HepG2 (cell line): Measurements from ENCODE around the gene IAH1. TPM values are rescaled to one million over a fixed set of nuclear protein-coding genes. Genes with fewer than 3 reads are reported as not detected.

Source experiments
- ATAC-seq: fragments of 200-7000 bp; cut with Tn5 transposase; 3 replicates; pipeline ENCODE4 v1.9.1; 2020; ENCODE audit warnings: mild to moderate bottlenecking, moderate library complexity
- BruUV-seq: library from RNA; stranded (reverse); fragments of 400-500 nt; replicated peaks from 2 replicates; lab custom pipeline; 2021; lab: Mats Ljungman, UMichigan
- CTCF ChIA-PET: fragments of 300-600 bp; formaldehyde crosslinking; extraction: SDS; loops from one replicate; lab custom pipeline; 2021; ENCODE audit warnings: low total read pairs, inconsistent platforms, low intra/inter-chr PET ratio; lab: Yijun Ruan, JAX
- POLR2A ChIA-PET: fragments of 350-600 bp; sonication (Branson Sonifier 250); formaldehyde crosslinking; loops from one replicate; lab custom pipeline; 2020; ENCODE audit warnings: antibody characterized with exemption, inconsistent platforms; lab: Yijun Ruan, JAX
- DNase-seq: peaks from one replicate; pipeline ENCODE4 v3.0.0-alpha.2; 2015; ENCODE audit warnings: low spot score
- FAIRE-seq: peaks from 3 replicates; lab custom pipeline; 2011; peaks lifted over from hg19 to GRCh38; lab: Jason Lieb, UNC
- H2AFZ ChIP-seq: one replicate; pipeline ENCODE4 v1.6.1; 2011; ENCODE audit warnings: low read length, inconsistent platforms
- H3K27ac ChIP-seq: fragments of 300-600 bp; 3 replicates; pipeline ENCODE4 v1.8.0; 2011; ENCODE audit warnings: mixed run types, mild to moderate bottlenecking, mixed read lengths, low read length, inconsistent platforms; ENCODE audit not compliant: insufficient read depth; ENCODE audit errors: extremely low read length
- H3K27me3 ChIP-seq, 2 experiments: fragments of 200-600 bp in 1 of 2; 2 replicates in 1 of 2; 3 replicates in 1 of 2; pipeline versions ENCODE4 v1.6.0 to v1.8.0; 2011; ENCODE audit warnings: low read length in 2 of 2, mild to moderate bottlenecking in 2 of 2, moderate library complexity in 2 of 2, inconsistent platforms in 1 of 2; ENCODE audit not compliant: insufficient read depth in 2 of 2, control insufficient read depth in 1 of 2
- H3K36me3 ChIP-seq, 2 experiments: fragments of 200-600 bp in 1 of 2; replicated peaks in 1 of 2; 2 replicates in 1 of 2; 3 replicates in 1 of 2; pipeline versions ENCODE4 v1.5.1 to v1.8.0; 2011; ENCODE audit warnings: low read length in 2 of 2, inconsistent platforms in 1 of 2; ENCODE audit not compliant: insufficient read depth in 2 of 2, control insufficient read depth in 1 of 2
- H3K4me1 ChIP-seq: 2 replicates; pipeline ENCODE4 v1.5.1; 2012; ENCODE audit warnings: low read length, inconsistent platforms; ENCODE audit not compliant: insufficient read depth
- H3K4me2 ChIP-seq: 2 replicates; pipeline ENCODE4 v1.6.0; 2011; ENCODE audit warnings: low read depth, low read length, inconsistent platforms
- H3K4me3 ChIP-seq, 3 experiments: fragments of 200-600 bp in 1 of 3; sonication (generic), shearing (Covaris generic) in 1 of 3; replicated peaks in 1 of 3; 2 replicates each; pipeline ENCODE4 v1.5.1; 2011 to 2016; ENCODE audit warnings: low read length in 3 of 3, inconsistent platforms in 2 of 3, low read depth in 2 of 3, mild to moderate bottlenecking in 2 of 3, control low read depth in 1 of 3, mixed read lengths in 1 of 3; ENCODE audit not compliant: insufficient read depth in 1 of 3
- H3K79me2 ChIP-seq: one replicate; pipeline ENCODE4 v1.6.1; 2011; ENCODE audit warnings: low read length, inconsistent platforms; ENCODE audit not compliant: insufficient read depth
- H3K9ac ChIP-seq: 2 replicates; pipeline ENCODE4 v1.6.0; 2011; ENCODE audit warnings: mild to moderate bottlenecking, low read depth, low read length, inconsistent platforms; ENCODE audit not compliant: insufficient read depth
- H3K9me3 ChIP-seq: 2 replicates; pipeline ENCODE4 v1.5.1; 2012; ENCODE audit warnings: mild to moderate bottlenecking, low read length
- H4K20me1 ChIP-seq: 2 replicates; pipeline ENCODE4 v1.6.0; 2011; ENCODE audit warnings: inconsistent platforms, mild to moderate bottlenecking, low read length, moderate library complexity; ENCODE audit not compliant: insufficient read depth
- CBX2 ChIP-seq, 2 experiments: fragments of 200-600 bp in 1 of 2; sonication (generic); formaldehyde crosslinking in 1 of 2; IDR thresholded peaks; 2 replicates each; pipeline versions ENCODE4 v1.7.0 to v1.8.1; 2018 to 2022; ENCODE audit warnings: low read depth in 2 of 2, low read length in 1 of 2, mild to moderate bottlenecking in 1 of 2, missing genetic modification reagents in 1 of 2
- CENPX ChIP-seq: sonication (generic); formaldehyde crosslinking; IDR thresholded peaks from 2 replicates; pipeline ENCODE4 v1.9.0; 2021; ENCODE audit warnings: mild to moderate bottlenecking, missing genetic modification reagents, moderate library complexity
- ELF4 ChIP-seq: sonication (generic); formaldehyde crosslinking; IDR thresholded peaks from 2 replicates; pipeline ENCODE4 v1.5.0; 2020; ENCODE audit warnings: missing genetic modification reagents, mild to moderate bottlenecking, moderate library complexity, borderline replicate concordance
- NR3C1 ChIP-seq: sonication (generic); formaldehyde crosslinking; IDR thresholded peaks from 2 replicates; pipeline ENCODE4 v1.4.0; 2020; ENCODE audit warnings: missing genetic modification reagents
- PHF21A ChIP-seq: sonication (generic); formaldehyde crosslinking; IDR thresholded peaks from 2 replicates; pipeline ENCODE4 v1.5.0; 2020; ENCODE audit warnings: mild to moderate bottlenecking, missing genetic modification reagents
- PHF8 ChIP-seq: sonication (generic); formaldehyde crosslinking; IDR thresholded peaks from 2 replicates; pipeline ENCODE4 v1.5.0; 2020; ENCODE audit warnings: missing genetic modification reagents
- SP5 ChIP-seq: IDR thresholded peaks from 2 replicates; pipeline ENCODE4 v1.6.1; 2016; ENCODE audit warnings: low read depth, borderline replicate concordance
- ZFP90 ChIP-seq: sonication (generic); formaldehyde crosslinking; IDR thresholded peaks from 2 replicates; pipeline ENCODE4 v1.8.0; 2022; ENCODE audit warnings: missing genetic modification reagents, mild to moderate bottlenecking, inconsistent platforms, borderline replicate concordance
- ZNF253 ChIP-seq: sonication (generic); formaldehyde crosslinking; IDR thresholded peaks from 2 replicates; pipeline ENCODE4 v1.8.0; 2022; ENCODE audit warnings: mild to moderate bottlenecking, missing genetic modification reagents, borderline replicate concordance
- ZNF468 ChIP-seq: sonication (generic); formaldehyde crosslinking; IDR thresholded peaks from 2 replicates; pipeline ENCODE4 v1.8.0; 2022; ENCODE audit warnings: mild to moderate bottlenecking, moderate library complexity, missing genetic modification reagents
- ZNF557 ChIP-seq: sonication (generic); formaldehyde crosslinking; IDR thresholded peaks from 2 replicates; pipeline ENCODE4 v1.4.0; 2020; ENCODE audit warnings: missing genetic modification reagents
- ZNF572 ChIP-seq: sonication (generic); formaldehyde crosslinking; IDR thresholded peaks from 2 replicates; pipeline ENCODE4 v1.5.1; 2020; ENCODE audit warnings: mild to moderate bottlenecking, missing genetic modification reagents
- ZNF670 ChIP-seq: sonication (generic); formaldehyde crosslinking; IDR thresholded peaks from 2 replicates; pipeline ENCODE4 v1.8.0; 2022; ENCODE audit warnings: mild to moderate bottlenecking, missing genetic modification reagents, borderline replicate concordance
- ZNF672 ChIP-seq: sonication (generic); formaldehyde crosslinking; IDR thresholded peaks from 2 replicates; pipeline ENCODE4 v1.8.1; 2022; ENCODE audit warnings: missing genetic modification reagents
- WGBS: methylation state at CpG from one replicate; pipeline ENCODE4 v1.1.6; 2017; ENCODE audit warnings: low lambda C conversion rate; 5-methylcytosine and 5-hydroxymethylcytosine counted together
- in situ Hi-C: cut with HindIII; loops from 2 replicates; pipeline ENCODE4 v1.10.0; 2017; ENCODE audit warnings: low pct_unique_long_range_greater_than_20kb; ENCODE audit not compliant: extremely low pct_ligation_motif_present
- intact Hi-C: fragments of 100-400 bp; cut with micrococcal nuclease; formaldehyde crosslinking; loops from one replicate; pipeline ENCODE4 v1.10.0; 2022; ENCODE audit not compliant: unreplicated experiment
- polyA plus RNA-seq, 8 experiments: library from polyadenylated mRNA; depleted of rRNA in 3 of 8; stranded (reverse) in 7 of 8; unstranded in 1 of 8; fragments of >200 nt; fragmentation: Illumina TruSeq in 4 of 8; extraction: Trizol in 4 of 8; gene quantifications; 2 replicates each; pipeline versions ENCODE4 v1.2.1 to v1.2.3, GENCODE V29; 2011 to 2016; ENCODE audit warnings: low read depth in 4 of 8, missing spikeins in 1 of 8, mixed read lengths in 1 of 8; ENCODE audit not compliant: insufficient read depth in 1 of 8
- total RNA-seq, 5 experiments: library from RNA; depleted of rRNA; stranded (reverse); fragments of >200 nt; fragmentation: Illumina TruSeq; extraction: Trizol; gene quantifications; 2 replicates each; pipeline ENCODE4 v1.2.3, GENCODE V29; 2016; ENCODE audit warnings: low read depth in 1 of 5
- TF ChIP-seq, protein P1 (sequence below): sonication (generic); formaldehyde crosslinking; IDR thresholded peaks from 2 replicates; pipeline ENCODE4 v1.9.0; 2022; ENCODE audit warnings: low read depth, missing genetic modification reagents

Gene IAH1
- total and polyA plus RNA-seq, 2 of the 13 experiments (the other 11 are each of a cell fraction or from before 2014, with no cell fraction given) = 43.6 to 44.4 TPM

DNA sequence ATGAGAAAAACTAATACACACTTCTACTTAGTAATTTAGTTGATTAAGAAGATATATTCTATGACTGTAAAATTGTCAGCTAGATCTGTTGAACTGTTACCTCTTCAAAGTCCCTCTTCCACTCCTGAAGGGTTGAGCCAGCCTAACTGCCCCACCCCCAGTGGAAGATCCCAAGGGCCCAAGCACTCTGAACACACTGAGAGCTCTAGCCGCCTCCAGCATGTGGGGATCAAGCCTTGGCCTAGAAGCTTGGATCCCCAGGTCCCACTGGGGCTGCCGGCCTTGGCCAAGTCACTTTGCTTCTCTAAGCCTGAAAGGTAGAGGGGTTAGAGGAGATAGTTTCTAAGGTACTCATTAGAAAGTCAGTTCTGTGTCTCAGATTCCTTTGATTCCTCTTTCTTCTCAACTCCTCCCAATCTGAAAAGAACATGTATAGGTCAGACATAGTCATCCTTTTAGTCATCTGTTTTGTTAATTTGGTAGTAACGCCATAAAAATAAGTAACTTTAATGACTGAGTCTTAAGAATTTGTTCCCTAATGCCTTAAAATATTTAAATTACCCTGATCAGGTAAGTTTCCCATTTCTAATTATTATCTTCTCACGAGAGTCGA, 45.3 kb upstream of the IAH1 start (continued):
- no peak for TF ChIP-seq ZNF670 (CRISPR knock-in tag)
- TF ChIP-seq ELF4 (CRISPR knock-in tag) = no peak
- no peak for TF ChIP-seq ZNF672 (CRISPR knock-in tag)
- TF ChIP-seq CBX2 (IDR thresholded peaks at IDR 0.05; ENCODE audit: low read depth, low read length) = no peak
- no peak for TF ChIP-seq CBX2 (CRISPR knock-in tag; IDR thresholded peaks at IDR 0.05; ENCODE audit: low read depth)
- TF ChIP-seq NR3C1 (CRISPR knock-in tag) = no peak
- TF ChIP-seq ZNF557 (CRISPR knock-in tag) = no peak
- no peak for TF ChIP-seq CENPX (CRISPR knock-in tag)
- no peak for TF ChIP-seq PHF21A
- TF ChIP-seq, all 625 proteins: peak for 0

DNA sequence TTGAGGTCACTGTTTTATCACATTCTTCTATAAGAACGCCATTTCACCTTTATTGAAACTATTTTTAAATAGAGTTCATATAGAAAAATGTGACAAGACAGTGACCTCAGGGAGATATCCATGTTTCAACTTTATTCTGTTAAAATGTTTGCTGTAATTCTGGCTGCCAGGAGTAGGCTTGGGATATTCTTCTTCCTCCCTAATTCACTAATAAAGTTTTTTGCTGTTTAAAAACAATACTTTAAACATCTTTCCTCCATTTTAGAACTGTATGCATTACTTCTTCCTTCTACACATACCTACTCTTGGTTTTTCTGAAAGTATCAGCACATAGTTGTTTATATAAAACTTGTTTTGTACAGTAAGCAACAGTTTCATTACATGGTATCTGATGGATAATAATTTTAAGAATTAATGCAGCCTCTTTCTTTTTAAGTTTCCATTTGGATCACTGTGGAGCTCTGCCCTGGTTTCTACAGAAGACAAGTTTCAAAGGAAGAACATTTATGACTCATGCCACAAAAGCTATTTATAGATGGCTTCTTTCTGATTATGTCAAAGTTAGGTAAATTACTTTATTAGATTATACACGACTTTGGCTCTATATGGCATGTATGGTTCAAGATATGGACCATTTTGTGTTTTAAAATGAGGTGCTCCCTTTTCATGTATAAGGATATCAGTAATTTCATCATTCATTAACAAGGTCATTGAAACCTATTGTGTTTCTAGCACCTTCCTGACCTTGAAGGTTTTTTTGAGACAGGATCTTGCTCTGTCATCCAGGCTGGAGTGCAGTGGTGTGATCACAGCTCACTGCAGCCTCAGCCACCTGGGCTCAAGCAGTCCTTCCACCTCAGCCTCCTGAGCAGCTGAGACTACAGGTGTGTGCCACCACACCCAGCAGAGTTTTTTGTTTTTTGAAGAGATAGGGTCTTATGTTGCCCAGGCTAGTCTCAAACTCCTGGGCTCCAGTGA, 43.7 kb upstream of the IAH1 start:
- H3K4me1 ChIP-seq = peaks cover 3% of the 10 kb centered on the region; the same call in 1 of the 2 replicates
- POLR2A ChIA-PET = no interaction called here
- no peaks in the 10 kb centered on the region for H3K9me3 ChIP-seq
- H4K20me1 ChIP-seq = no peaks in the 10 kb centered on the region
- no peak overlapping the region for H3K4me2 ChIP-seq
- 96% methylated on average over 2 of the region's 2 CpGs for WGBS
- DNase-seq (no peak), FAIRE-seq (no peak), ATAC-seq (no peak)
- H3K27ac ChIP-seq = no peak overlapping the region
- no peak overlapping the region for H3K4me3 ChIP-seq
- H3K36me3 ChIP-seq = peaks cover 7 to 55% of the 10 kb centered on the region in 2 experiments
- CTCF ChIA-PET = no interaction called here
- no peak overlapping the region for H2AFZ ChIP-seq
- H3K9ac ChIP-seq = no peak overlapping the region
- no peaks in the 10 kb centered on the region for H3K27me3 ChIP-seq
- no TSS peak for BruUV-seq
- TF ChIP-seq, protein P1, sequence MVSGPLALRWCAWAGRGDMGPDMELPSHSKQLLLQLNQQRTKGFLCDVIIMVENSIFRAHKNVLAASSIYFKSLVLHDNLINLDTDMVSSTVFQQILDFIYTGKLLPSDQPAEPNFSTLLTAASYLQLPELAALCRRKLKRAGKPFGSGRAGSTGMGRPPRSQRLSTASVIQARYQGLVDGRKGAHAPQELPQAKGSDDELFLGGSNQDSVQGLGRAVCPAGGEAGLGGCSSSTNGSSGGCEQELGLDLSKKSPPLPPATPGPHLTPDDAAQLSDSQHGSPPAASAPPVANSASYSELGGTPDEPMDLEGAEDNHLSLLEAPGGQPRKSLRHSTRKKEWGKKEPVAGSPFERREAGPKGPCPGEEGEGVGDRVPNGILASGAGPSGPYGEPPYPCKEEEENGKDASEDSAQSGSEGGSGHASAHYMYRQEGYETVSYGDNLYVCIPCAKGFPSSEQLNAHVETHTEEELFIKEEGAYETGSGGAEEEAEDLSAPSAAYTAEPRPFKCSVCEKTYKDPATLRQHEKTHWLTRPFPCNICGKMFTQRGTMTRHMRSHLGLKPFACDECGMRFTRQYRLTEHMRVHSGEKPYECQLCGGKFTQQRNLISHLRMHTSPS = no peak
- TF ChIP-seq ZNF253 = no peak
- TF ChIP-seq ZFP90 = no peak
- no peak for TF ChIP-seq PHF8 (CRISPR knock-in tag)
- TF ChIP-seq ZNF572 (CRISPR knock-in tag) = no peak
- no peak for TF ChIP-seq SP5 (CRISPR knock-in tag)
- no peak for TF ChIP-seq ZNF468
- in situ Hi-C loops (loop anchor here (10.0 kb wide), 1 partner anchor 286 kb away; no protein-coding TSS in a partner anchor), intact Hi-C loops (no loop called here)
- no peaks in the 10 kb centered on the region for H3K79me2 ChIP-seq
